Measurements from ENCODE around the gene PLEKHA7. TPM values are rescaled to one million over a fixed set of nuclear protein-coding genes. Genes with fewer than 3 reads are reported as not detected.
A peak's percentile ranks its signal among the peaks of the same experiment; 100 is the strongest.

The PLEKHA7 gene
- total RNA-seq, 2 donors from 2014 or later = 17.5 to 21.9 TPM

- WGBS, 2 experiments (ENCODE audit: insufficient coverage in 1 of 2, insufficient read length in 1 of 2) = 2% methylated on average over 21 to 31 of the region's 32 CpGs
- DNase-seq = no peak
- no peaks in the 10 kb centered on the region for H3K27me3 Mint-ChIP-seq (ENCODE audit: insufficient read depth)
- peaks cover 10% of the 10 kb centered on the region for H3K4me1 Mint-ChIP-seq
- peaks cover 9% of the 10 kb centered on the region for H3K9me3 ChIP-seq (ENCODE audit: control insufficient read depth, low read length)
- peaks cover 31% of the 10 kb centered on the region for H3K36me3 ChIP-seq (ENCODE audit: control insufficient read depth, insufficient read depth, low read length)
- H3K27me3 ChIP-seq (ENCODE audit: control insufficient read depth, insufficient read depth, low read length, poor library complexity, severe bottlenecking) = no peaks in the 10 kb centered on the region
- H3K4me1 ChIP-seq (ENCODE audit: control insufficient read depth, insufficient read depth, low read length) = peaks cover 1% of the 10 kb centered on the region
- H3K36me3 Mint-ChIP-seq (ENCODE audit: low read depth) = peaks cover 20% of the 10 kb centered on the region
- TF ChIP-seq CTCF (conservative IDR thresholded peaks at IDR 0.05) = no peak
- H3K9ac ChIP-seq (ENCODE audit: extremely low read depth, low read length, poor library complexity, severe bottlenecking) = peak overlapping the region; percentile 98
- H3K4me3 Mint-ChIP-seq = no peak overlapping the region
- peaks cover 4% of the 10 kb centered on the region for H3K9me3 Mint-ChIP-seq
- no peak overlapping the region for H3K27ac Mint-ChIP-seq
- peak overlapping the region; percentile 92 for H3K27ac ChIP-seq (ENCODE audit: low read depth, low read length)
- peak overlapping the region; percentile 97 for H3K4me3 ChIP-seq (ENCODE audit: low read length)
Measured at GRCh38 chr11:16738947-16739815, 275.0 kb downstream of the PLEKHA7 start.

DNA sequence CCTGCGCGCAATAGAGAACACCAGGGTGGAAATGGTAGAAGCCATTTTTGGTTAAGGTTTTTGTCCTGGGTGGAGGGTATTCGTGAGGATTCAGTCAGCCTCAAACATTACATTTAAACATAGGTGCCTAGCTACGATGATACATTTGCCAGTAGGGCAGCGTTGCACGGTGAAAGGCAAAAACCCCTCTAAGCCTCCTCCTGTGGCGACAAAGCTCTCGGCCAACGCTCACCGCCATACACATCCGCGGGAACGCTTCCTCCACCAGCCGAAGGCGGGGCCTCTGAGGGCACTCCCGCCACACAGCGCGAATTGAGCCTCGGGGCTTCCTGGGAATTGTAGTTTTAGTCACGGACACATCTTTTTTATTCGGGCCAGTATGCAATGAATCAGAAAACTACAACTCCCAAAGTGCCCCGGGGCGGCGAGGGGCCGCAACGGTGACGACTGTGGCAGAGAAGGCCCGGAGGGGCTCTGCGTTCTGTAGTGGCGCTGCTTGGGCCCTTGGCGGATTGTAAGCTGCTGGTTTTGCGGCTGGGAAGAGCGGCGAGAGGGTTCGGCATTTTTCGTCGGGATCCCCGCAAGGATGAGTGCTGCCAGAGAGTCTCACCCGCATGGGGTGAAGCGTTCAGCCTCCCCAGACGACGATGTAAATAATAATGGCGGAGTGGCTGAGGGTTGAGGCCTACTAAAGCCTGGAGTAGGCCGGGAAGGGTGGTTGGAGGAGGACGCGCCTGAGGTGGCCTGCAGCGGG lies 275.8 kb downstream of the PLEKHA7 start, which contains the start of gene C11orf58:
Gene C11orf58, plus strand, starts transcription at position 455 of the 754 bp plus-strand sequence. Its CDS starts 132 bp downstream, at position 587.
- Histone ChIP-seq H3K9me3 (ENCODE audit: control insufficient read depth, low read length) (peaks cover 9% of the 10 kb centered on the region), H3K9ac (ENCODE audit: extremely low read depth, low read length, poor library complexity, severe bottlenecking) (peak within 1 kb of the TSS; percentile 98), H3K4me1 (ENCODE audit: control insufficient read depth, insufficient read depth, low read length) (no peaks in the 10 kb centered on the region), H3K27ac (ENCODE audit: low read depth, low read length) (peak within 1 kb of the TSS; percentile 92), H3K36me3 (ENCODE audit: control insufficient read depth, insufficient read depth, low read length) (peaks cover 30% of the 10 kb centered on the region), H3K27me3 (ENCODE audit: control insufficient read depth, insufficient read depth, low read length, poor library complexity, severe bottlenecking) (no peaks in the 10 kb centered on the region), H3K4me3 (ENCODE audit: low read length) (peak within 1 kb of the TSS; percentile 97)
- Mint-ChIP-seq H3K4me1 (peaks cover 6% of the 10 kb centered on the region), H3K27me3 (ENCODE audit: insufficient read depth) (no peaks in the 10 kb centered on the region), H3K36me3 (ENCODE audit: low read depth) (peaks cover 17% of the 10 kb centered on the region), H3K27ac (no peak within 1 kb of the TSS), H3K9me3 (peaks cover 4% of the 10 kb centered on the region), H3K4me3 (no peak within 1 kb of the TSS)
- no peak for TF ChIP-seq CTCF (conservative IDR thresholded peaks at IDR 0.05)
- peak; percentile 98 for DNase-seq
- WGBS, 2 experiments (ENCODE audit: insufficient coverage in 1 of 2, insufficient read length in 1 of 2) = 0% methylated on average over 17 to 47 of the region's 47 CpGs

DNA sequence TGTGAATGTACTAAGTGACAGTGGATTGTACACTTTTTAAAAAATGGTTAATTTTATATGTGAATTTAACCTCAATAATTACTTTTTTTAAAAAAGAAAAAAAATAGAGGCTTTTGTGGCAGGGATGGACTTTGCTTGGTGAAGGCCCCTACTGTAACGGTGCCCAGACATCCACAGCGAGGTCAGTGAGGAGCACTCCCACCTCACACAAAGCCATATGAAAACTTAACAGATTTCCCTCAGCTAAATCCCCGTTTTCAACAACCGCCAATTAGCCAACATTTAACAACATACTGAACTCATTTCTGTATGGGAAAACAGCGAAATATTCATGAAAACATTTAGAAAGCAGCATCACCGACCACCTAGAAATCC lies 276.4 kb downstream of the PLEKHA7 start:
- Histone ChIP-seq H3K4me1 (ENCODE audit: control insufficient read depth, insufficient read depth, low read length) (no peaks in the 10 kb centered on the region), H3K27ac (ENCODE audit: low read depth, low read length) (peak overlapping the region; percentile 86), H3K27me3 (ENCODE audit: control insufficient read depth, insufficient read depth, low read length, poor library complexity, severe bottlenecking) (no peaks in the 10 kb centered on the region), H3K9me3 (ENCODE audit: control insufficient read depth, low read length) (peaks cover 9% of the 10 kb centered on the region), H3K9ac (ENCODE audit: extremely low read depth, low read length, poor library complexity, severe bottlenecking) (peak overlapping the region; percentile 98), H3K36me3 (ENCODE audit: control insufficient read depth, insufficient read depth, low read length) (peaks cover 25% of the 10 kb centered on the region), H3K4me3 (ENCODE audit: low read length) (peak overlapping the region; percentile 97)
- H3K9me3 Mint-ChIP-seq = peaks cover 5% of the 10 kb centered on the region
- WGBS, 2 experiments (ENCODE audit: insufficient coverage in 1 of 2, insufficient read length in 1 of 2) = 3 to 7% methylated on average over 3 to 6 of the region's 6 CpGs
- peaks cover 14% of the 10 kb centered on the region for H3K36me3 Mint-ChIP-seq (ENCODE audit: low read depth)
- no peak for DNase-seq
- no peak overlapping the region for H3K4me3 Mint-ChIP-seq
- no peak overlapping the region for H3K27ac Mint-ChIP-seq
- peaks cover 2% of the 10 kb centered on the region for H3K4me1 Mint-ChIP-seq
- no peak for TF ChIP-seq CTCF (conservative IDR thresholded peaks at IDR 0.05)
- H3K27me3 Mint-ChIP-seq (ENCODE audit: insufficient read depth) = no peaks in the 10 kb centered on the region

Other genes starting within 250 kb of the PLEKHA7 start
- 1,000 to 10,000 TPM in 1 of 2 donors, 100 to 1,000 TPM in 1; 970 to 1,088 TPM for gene RPS13, start 63.3 kb upstream of the PLEKHA7 start, total RNA-seq
- 100 to 1,000 TPM; 108 to 109 TPM for gene PIK3C2A, start 193.6 kb upstream of the PLEKHA7 start, total RNA-seq